PC-3 (cell line): Measurements from ENCODE around the gene RNF151. TPM values are rescaled to one million over a fixed set of nuclear protein-coding genes. Genes with fewer than 3 reads are reported as not detected.
A peak's percentile ranks its signal among the peaks of the same experiment; 100 is the strongest.
"Not testable (repeated sequence)": the region's sequence is repeated elsewhere in the genome, so short reads cannot be mapped to it uniquely, and the experiment has no call there.

Experiments
- ATAC-seq: fragments of 200-7000 bp; cut with Tn5 transposase; 2 replicates; pipeline ENCODE4 v1.9.1; 2020; ENCODE audit warnings: mild to moderate bottlenecking, moderate library complexity
- BruUV-seq: library from RNA; stranded (reverse); fragments of 400-500 nt; replicated peaks from 2 replicates; lab custom pipeline; 2021; lab: Mats Ljungman, UMichigan
- CTCF ChIA-PET: fragments of 300-600 bp; sonication (Branson Sonifier 250); formaldehyde crosslinking; loops from one replicate; lab custom pipeline; 2022; ENCODE audit warnings: antibody characterized with exemption; lab: Charles Lee
- POLR2A ChIA-PET: fragments of 300-600 bp; sonication (Branson Sonifier 250); formaldehyde crosslinking; loops from one replicate; lab custom pipeline; 2022; ENCODE audit warnings: antibody characterized with exemption; ENCODE audit not compliant: unreplicated experiment; lab: Charles Lee
- DNase-seq: peaks from one replicate; pipeline ENCODE4 v3.0.0-alpha.2; 2015
- H2AFZ ChIP-seq: fragments of 300-600 bp; sonication (generic); 2 replicates; pipeline ENCODE4 v1.6.0; 2016; ENCODE audit warnings: antibody characterized with exemption, low read length
- H3F3A ChIP-seq: fragments of 300-600 bp; sonication (generic); one replicate; pipeline ENCODE4 v1.6.0; 2017; ENCODE audit warnings: antibody characterized with exemption, low read length, control low read depth, mild to moderate bottlenecking; ENCODE audit not compliant: unreplicated experiment
- H3K27ac ChIP-seq: fragments of 300-600 bp; sonication (generic); 2 replicates; pipeline ENCODE4 v1.5.1; 2016; ENCODE audit warnings: mild to moderate bottlenecking, low read length
- H3K27me3 ChIP-seq: fragments of 300-600 bp; sonication (generic); 2 replicates; pipeline ENCODE4 v1.6.1; 2016; ENCODE audit warnings: low read length, mixed read lengths
- H3K36me3 ChIP-seq: fragments of 300-600 bp; sonication (generic); 2 replicates; pipeline ENCODE4 v1.6.1; 2016; ENCODE audit warnings: low read depth, mixed run types, low read length, mixed read lengths
- H3K4me1 ChIP-seq: fragments of 300-600 bp; sonication (generic); 2 replicates; pipeline ENCODE4 v1.5.1; 2016; ENCODE audit warnings: low read length; ENCODE audit not compliant: insufficient read depth
- H3K4me2 ChIP-seq: fragments of 300-600 bp; sonication (generic); 2 replicates; pipeline ENCODE4 v1.6.0; 2016; ENCODE audit warnings: low read length
- H3K4me3 ChIP-seq: fragments of 300-600 bp; sonication (generic); 2 replicates; pipeline ENCODE4 v1.5.1; 2016; ENCODE audit warnings: mild to moderate bottlenecking, low read length, mixed read lengths
- H3K79me2 ChIP-seq: fragments of 300-600 bp; sonication (generic); 2 replicates; pipeline ENCODE4 v1.6.1; 2017; ENCODE audit warnings: low read length, mixed read lengths
- H3K9ac ChIP-seq: fragments of 300-600 bp; sonication (generic); 2 replicates; pipeline ENCODE4 v1.6.0; 2016; ENCODE audit warnings: mild to moderate bottlenecking, low read length
- H3K9me2 ChIP-seq: fragments of 300-600 bp; sonication (generic); replicated peaks from 2 replicates; pipeline ENCODE4 v1.6.1; 2016; ENCODE audit warnings: mixed run types, low read length, mixed read lengths
- H3K9me3 ChIP-seq: fragments of 300-600 bp; sonication (generic); 2 replicates; pipeline ENCODE4 v1.6.1; 2016; ENCODE audit warnings: low read length, mixed read lengths
- H4K20me1 ChIP-seq: fragments of 300-600 bp; sonication (generic); 2 replicates; pipeline ENCODE4 v1.6.1; 2016; ENCODE audit warnings: low read length, mixed read lengths
- EZH2 ChIP-seq: fragments of 300-600 bp; sonication (generic); IDR thresholded peaks from one replicate; pipeline ENCODE4 v1.6.1; 2017; ENCODE audit warnings: antibody characterized with exemption, mild to moderate bottlenecking, low read length; ENCODE audit not compliant: unreplicated experiment
- EZH2phosphoT487 ChIP-seq: fragments of 300-600 bp; sonication (generic); IDR thresholded peaks from 2 replicates; pipeline ENCODE4 v1.6.1; 2018; ENCODE audit warnings: mild to moderate bottlenecking, antibody characterized with exemption, low read length, borderline replicate concordance
- intact Hi-C: fragments of 100-400 bp; cut with micrococcal nuclease; formaldehyde crosslinking; loops from 2 replicates; pipeline ENCODE4 v1.9.0; 2023
- total RNA-seq: library from RNA; depleted of rRNA; stranded (reverse); fragments of >200 nt; gene quantifications from 2 replicates; pipeline ENCODE4 v1.2.3, GENCODE V29; 2014
- TF ChIP-seq, protein P1 (sequence below): fragments of 300-600 bp; sonication (generic); conservative IDR thresholded peaks from 2 replicates; pipeline ENCODE4 v1.5.1; 2017; ENCODE audit warnings: antibody characterized with exemption, low read depth, mild to moderate bottlenecking, low read length

The RNF151 gene
- total RNA-seq, 1 experiment from 2014 or later, result not detected

DNA sequence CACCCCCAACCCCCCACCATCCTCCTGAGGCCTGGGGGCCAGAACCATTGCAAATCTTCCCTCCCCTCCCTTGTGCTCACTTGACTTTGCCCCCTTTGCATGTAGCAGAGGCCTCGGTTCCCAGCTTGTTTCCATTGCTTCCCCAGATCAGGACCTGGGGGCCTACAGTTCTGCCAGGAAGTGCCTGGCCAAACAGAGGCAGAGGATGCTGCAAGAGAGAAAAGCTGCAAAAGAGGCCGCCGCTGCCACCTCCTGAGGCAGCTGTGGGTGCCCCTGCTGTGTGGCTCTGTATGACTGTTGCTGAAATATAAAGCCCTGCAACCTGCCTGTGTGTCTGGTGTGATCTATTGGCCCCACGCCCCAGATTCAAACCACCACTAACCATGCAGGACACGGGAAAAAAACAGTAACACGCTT, 5.0 kb upstream of the RNF151 start:
- Histone ChIP-seq H3K27ac (no peak overlapping the region), H3K9me3 (no peaks in the 10 kb centered on the region), H3K9me2 (no peaks in the 10 kb centered on the region), H3K27me3 (no peaks in the 10 kb centered on the region), H3K4me1 (peaks cover 9% of the 10 kb centered on the region; the same call in 1 of the 2 replicates), H3K79me2 (peaks cover 56% of the 10 kb centered on the region), H2AFZ (no peak overlapping the region), H3K36me3 (peaks cover 22% of the 10 kb centered on the region), H3K4me3 (peak overlapping the region; percentile 40; the same call in 1 of the 2 replicates), H3F3A (peaks cover 16% of the 10 kb centered on the region), H4K20me1 (peaks cover 19% of the 10 kb centered on the region), H3K9ac (no peak overlapping the region), H3K4me2 (peak overlapping the region; percentile 92)
- BruUV-seq, result no TSS peak
- ChIA-PET POLR2A (no interaction called here), CTCF (no interaction called here)
- intact Hi-C loops, result no loop called here
- DNase-seq (no peak), ATAC-seq (no peak)
- TF ChIP-seq, protein P1, sequence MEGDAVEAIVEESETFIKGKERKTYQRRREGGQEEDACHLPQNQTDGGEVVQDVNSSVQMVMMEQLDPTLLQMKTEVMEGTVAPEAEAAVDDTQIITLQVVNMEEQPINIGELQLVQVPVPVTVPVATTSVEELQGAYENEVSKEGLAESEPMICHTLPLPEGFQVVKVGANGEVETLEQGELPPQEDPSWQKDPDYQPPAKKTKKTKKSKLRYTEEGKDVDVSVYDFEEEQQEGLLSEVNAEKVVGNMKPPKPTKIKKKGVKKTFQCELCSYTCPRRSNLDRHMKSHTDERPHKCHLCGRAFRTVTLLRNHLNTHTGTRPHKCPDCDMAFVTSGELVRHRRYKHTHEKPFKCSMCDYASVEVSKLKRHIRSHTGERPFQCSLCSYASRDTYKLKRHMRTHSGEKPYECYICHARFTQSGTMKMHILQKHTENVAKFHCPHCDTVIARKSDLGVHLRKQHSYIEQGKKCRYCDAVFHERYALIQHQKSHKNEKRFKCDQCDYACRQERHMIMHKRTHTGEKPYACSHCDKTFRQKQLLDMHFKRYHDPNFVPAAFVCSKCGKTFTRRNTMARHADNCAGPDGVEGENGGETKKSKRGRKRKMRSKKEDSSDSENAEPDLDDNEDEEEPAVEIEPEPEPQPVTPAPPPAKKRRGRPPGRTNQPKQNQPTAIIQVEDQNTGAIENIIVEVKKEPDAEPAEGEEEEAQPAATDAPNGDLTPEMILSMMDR, result no peak
- TF ChIP-seq EZH2phosphoT487 (no peak), EZH2 (no peak)

DNA sequence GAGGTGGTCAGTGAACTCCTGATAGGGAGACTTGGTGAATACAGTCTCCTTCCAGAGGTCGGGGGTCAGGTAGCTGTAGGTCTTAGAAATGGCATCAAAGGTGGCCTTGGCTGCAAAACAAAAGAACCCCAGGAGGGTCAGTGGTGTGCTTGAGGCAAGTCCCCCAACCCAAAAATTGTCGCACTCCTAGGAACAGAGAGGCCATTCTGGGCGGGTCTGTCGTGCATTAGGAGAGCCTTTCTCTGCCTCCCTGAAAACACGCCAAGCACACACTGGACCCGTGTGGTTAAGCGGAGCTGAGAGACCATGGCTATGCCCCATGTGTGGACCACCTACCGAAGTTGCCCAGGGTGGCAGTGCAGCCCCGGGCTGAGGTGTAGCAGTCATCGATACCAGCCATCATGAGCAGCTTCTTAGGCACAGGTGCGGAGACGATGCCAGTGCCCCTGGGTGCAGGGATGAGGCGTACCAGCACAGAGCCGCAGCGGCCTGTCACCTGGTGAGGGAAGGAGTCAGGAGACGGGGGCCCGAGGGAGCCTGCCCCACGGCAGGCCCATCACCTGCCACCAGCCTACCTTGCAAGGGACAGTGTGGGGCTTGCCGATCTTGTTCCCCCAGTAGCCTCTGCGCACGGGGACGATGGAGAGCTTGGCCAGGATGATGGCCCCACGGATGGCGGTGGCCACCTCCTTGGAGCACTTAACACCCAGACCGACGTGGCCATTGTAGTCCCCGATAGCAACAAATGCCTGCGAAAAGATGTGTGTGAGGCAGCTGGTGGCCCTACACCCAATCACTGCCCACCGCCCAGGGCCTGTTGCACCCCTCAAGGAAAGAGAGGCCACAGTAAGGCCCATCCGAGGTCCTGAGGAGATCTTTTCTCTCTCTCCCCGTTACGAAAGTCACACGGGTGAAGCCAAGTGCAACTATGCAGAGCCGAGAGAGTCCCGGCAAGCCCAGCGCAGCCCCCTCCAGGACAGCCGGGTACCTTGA, 4.2 kb upstream of the RNF151 start:
- H3K4me2 ChIP-seq, result peak overlapping the region; percentile 92
- ATAC-seq, H2AFZ ChIP-seq, DNase-seq, H3K4me1 ChIP-seq, POLR2A ChIA-PET, H3K9me3 ChIP-seq, CTCF ChIA-PET, H3K9me2 ChIP-seq, H3K27me3 ChIP-seq, H3K27ac ChIP-seq, intact Hi-C loops: not testable (repeated sequence)
- H3K9ac ChIP-seq, result peak overlapping the region; percentile 99; the same call in 1 of the 2 replicates
- TSS peak; percentile 71 for BruUV-seq
- H3F3A ChIP-seq, result peaks cover 16% of the 10 kb centered on the region
- H3K79me2 ChIP-seq, result peaks cover 56% of the 10 kb centered on the region
- peaks cover 19% of the 10 kb centered on the region for H4K20me1 ChIP-seq
- H3K4me3 ChIP-seq, result peak overlapping the region; percentile 96
- H3K36me3 ChIP-seq, result peaks cover 22% of the 10 kb centered on the region

DNA sequence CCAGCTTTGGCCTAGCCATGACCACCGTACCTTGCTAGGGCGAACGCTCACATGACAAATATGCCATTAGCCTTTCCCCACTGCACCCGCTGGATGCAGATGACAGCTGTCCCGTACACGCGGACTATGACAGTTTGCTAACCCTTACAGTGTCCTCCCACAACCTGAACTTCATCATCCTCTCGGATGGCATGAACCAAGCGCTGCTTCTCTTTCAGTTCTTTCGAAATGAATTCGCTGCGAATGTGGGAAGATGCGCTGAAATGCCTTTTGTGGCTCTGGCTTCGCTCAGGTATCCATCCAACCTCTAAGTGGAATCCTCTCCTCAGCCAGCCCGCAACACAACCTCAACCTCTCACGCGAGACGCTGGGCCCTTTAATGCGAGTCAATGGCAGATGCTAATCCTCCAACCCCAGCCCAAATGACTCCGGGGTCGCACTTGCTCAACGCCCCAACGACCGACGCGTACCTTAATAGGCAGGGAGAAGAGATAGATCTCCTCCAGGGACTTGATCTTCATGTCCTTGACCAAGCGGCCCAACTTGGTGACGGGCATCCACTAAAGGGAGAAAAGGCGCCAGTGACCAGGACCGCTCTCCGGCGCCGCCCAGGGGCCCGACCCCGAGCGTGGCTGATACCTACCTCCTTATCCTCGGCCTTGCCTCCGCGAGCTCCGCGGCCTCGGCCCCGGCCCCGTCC, 2.7 kb upstream of the RNF151 start:
- intact Hi-C loops, result no loop called here
- ATAC-seq, result no peak; the same call in 1 of the 2 replicates
- CTCF ChIA-PET, result no interaction called here

More for the DNA sequence above, 2.7 kb upstream of the RNF151 start:
- POLR2A ChIA-PET, result interaction anchor here (0.5 to 1.0 kb wide), 7 partner anchors 14 to 1041 kb away, joined by 3 to 25 read pairs (median 5); partner anchors contain the start of genes MSRB1, NUBP2 and SPSB3
- peaks cover 22% of the 10 kb centered on the region for H3K36me3 ChIP-seq
- H3K79me2 ChIP-seq, result peaks cover 56% of the 10 kb centered on the region
- H3K9ac ChIP-seq, result peak overlapping the region; percentile 99
- no peak for DNase-seq
- peaks cover 9% of the 10 kb centered on the region; the same call in 1 of the 2 replicates for H3K4me1 ChIP-seq
- H4K20me1 ChIP-seq, result peaks cover 19% of the 10 kb centered on the region
- peak overlapping the region; percentile 96 for H3K4me3 ChIP-seq
- H3K27me3 ChIP-seq, result no peaks in the 10 kb centered on the region
- H3F3A ChIP-seq, result peaks cover 16% of the 10 kb centered on the region
- peak overlapping the region; percentile 92 for H3K4me2 ChIP-seq
- TF ChIP-seq EZH2phosphoT487 (no peak), EZH2 (no peak)
- TF ChIP-seq, protein P1, result no peak
- H3K27ac ChIP-seq, result peak overlapping the region; percentile 47; the same call in 1 of the 2 replicates
- no peaks in the 10 kb centered on the region for H3K9me2 ChIP-seq
- BruUV-seq, result no TSS peak
- H3K9me3 ChIP-seq, result no peaks in the 10 kb centered on the region
- no peak overlapping the region for H2AFZ ChIP-seq
